K562 (cell line): ENCODE results near the gene LMX1B. TPM values are rescaled to one million over a fixed set of nuclear protein-coding genes. Genes with fewer than 3 reads are reported as not detected.

Experiments
- ATAC-seq: fragments of 200-7000 bp; cut with Tn5 transposase; 3 replicates; pipeline ENCODE4 v1.9.1; 2020; ENCODE audit warnings: moderate library complexity
- BruUV-seq: library from RNA; stranded (reverse); fragments of 400-500 nt; replicated peaks from 2 replicates; lab custom pipeline; 2021; lab: Mats Ljungman, UMichigan
- CTCF ChIA-PET: fragments of 300-600 bp; formaldehyde crosslinking; extraction: SDS; loops from one replicate; lab custom pipeline; 2021; ENCODE audit warnings: low intra/inter-chr PET ratio; lab: Yijun Ruan, JAX
- POLR2A ChIA-PET: fragments of 300-600, 350-650 bp; sonication (Branson Sonifier 250); formaldehyde crosslinking; extraction: SDS; loops from one replicate; lab custom pipeline; 2021; ENCODE audit warnings: antibody characterized with exemption, inconsistent platforms; lab: Yijun Ruan, JAX
- DNase-seq, 4 experiments: peaks; one replicate each; pipeline versions ENCODE4 v3.0.0 to v3.0.0-alpha.2; 2011 to 2018; ENCODE audit warnings: low spot score in 3 of 4, mixed read lengths in 3 of 4; ENCODE audit errors: extremely low read depth in 1 of 4
- FAIRE-seq: peaks from 2 replicates; lab custom pipeline; 2011; peaks lifted over from hg19 to GRCh38; lab: Jason Lieb, UNC
- H2AFZ ChIP-seq: 2 replicates; pipeline ENCODE4 v1.6.0; 2011; ENCODE audit warnings: low read depth, low read length, control low read depth, inconsistent platforms
- H3K27ac ChIP-seq: fragments of 200-600 bp; 3 replicates; pipeline ENCODE4 v1.8.0; 2011; ENCODE audit warnings: low read depth, mild to moderate bottlenecking, control low read depth, inconsistent platforms, low read length, moderate library complexity, mixed read lengths; ENCODE audit errors: extremely low read depth
- H3K27me3 ChIP-seq, 2 experiments: fragments of 300-600 bp in 1 of 2; 2 replicates in 1 of 2; 3 replicates in 1 of 2; pipeline versions ENCODE4 v1.6.0 to v1.8.0; 2011; ENCODE audit warnings: inconsistent platforms in 2 of 2, low read length in 2 of 2, mild to moderate bottlenecking in 1 of 2, mixed read lengths in 1 of 2, moderate library complexity in 1 of 2; ENCODE audit not compliant: control insufficient read depth in 2 of 2, insufficient read depth in 2 of 2
- H3K36me3 ChIP-seq: fragments of 300-600 bp; 3 replicates; pipeline ENCODE4 v1.8.0; 2011; ENCODE audit warnings: mild to moderate bottlenecking, low read length, inconsistent platforms; ENCODE audit not compliant: control insufficient read depth, insufficient read depth
- H3K4me1 ChIP-seq, 2 experiments: fragments of 200-600 bp in 1 of 2; replicated peaks in 1 of 2; 2 replicates in 1 of 2; 3 replicates in 1 of 2; pipeline versions ENCODE4 v1.5.1 to v1.8.0; 2011; ENCODE audit warnings: inconsistent platforms in 2 of 2, low read length in 2 of 2, mild to moderate bottlenecking in 1 of 2, mixed read lengths in 1 of 2, moderate library complexity in 1 of 2; ENCODE audit not compliant: control insufficient read depth in 2 of 2, insufficient read depth in 2 of 2
- H3K4me2 ChIP-seq: 2 replicates; pipeline ENCODE4 v1.6.1; 2011; ENCODE audit warnings: low read length, control low read depth, inconsistent platforms, mixed read lengths; ENCODE audit not compliant: insufficient read depth
- H3K4me3 ChIP-seq: fragments of 200-600 bp; sonication (generic), shearing (Covaris generic); 2 replicates; pipeline ENCODE4 v1.5.1; 2016; ENCODE audit warnings: control low read depth, inconsistent platforms
- H3K79me2 ChIP-seq: fragments of 200-600 bp; 3 replicates; pipeline ENCODE4 v1.8.0; 2011; ENCODE audit warnings: low read length, inconsistent platforms; ENCODE audit not compliant: control insufficient read depth, insufficient read depth
- H3K9ac ChIP-seq, 2 experiments: 2 replicates each; pipeline versions ENCODE4 v1.6.0 to v1.6.1; 2011; ENCODE audit warnings: low read depth in 2 of 2, low read length in 2 of 2, control low read depth in 1 of 2, inconsistent platforms in 1 of 2, mild to moderate bottlenecking in 1 of 2, mixed read lengths in 1 of 2; ENCODE audit not compliant: insufficient read depth in 1 of 2
- H3K9me1 ChIP-seq: one replicate; pipeline ENCODE4 v1.6.0; 2011; ENCODE audit warnings: inconsistent platforms, mild to moderate bottlenecking, low read length, moderate library complexity; ENCODE audit not compliant: control insufficient read depth, insufficient read depth
- H3K9me3 ChIP-seq: replicated peaks from 2 replicates; pipeline ENCODE4 v1.5.1; 2011; ENCODE audit warnings: low read depth, low read length, inconsistent platforms; ENCODE audit not compliant: control insufficient read depth, insufficient read depth
- H4K20me1 ChIP-seq: replicated peaks from 2 replicates; pipeline ENCODE4 v1.6.1; 2011; ENCODE audit warnings: low read length, inconsistent platforms, mixed read lengths; ENCODE audit not compliant: control insufficient read depth, insufficient read depth
- CHD1 ChIP-seq: fragments of 200-600 bp; sonication (generic); IDR thresholded peaks from one replicate; pipeline ENCODE4 v1.6.1; 2012; ENCODE audit warnings: mild to moderate bottlenecking, moderate library complexity, low read length, inconsistent platforms
- DMBX1 ChIP-seq: fragments of 250-450 bp; sonication (Bioruptor Pico); IDR thresholded peaks from 2 replicates; pipeline ENCODE4 v1.8.0; 2022; ENCODE audit warnings: inconsistent platforms, mild to moderate bottlenecking, moderate library complexity, borderline replicate concordance
- E2F6 ChIP-seq, 2 experiments: IDR thresholded peaks; 2 replicates each; pipeline ENCODE4 v1.6.1; 2011; ENCODE audit warnings: borderline replicate concordance in 1 of 2, control low read depth in 1 of 2, low read depth in 1 of 2, low read length in 1 of 2, mild to moderate bottlenecking in 1 of 2, mixed read lengths in 1 of 2, moderate library complexity in 1 of 2; ENCODE audit not compliant: insufficient read depth in 1 of 2, insufficient read length in 1 of 2, poor library complexity in 1 of 2, severe bottlenecking in 1 of 2; ENCODE audit errors: extremely low read depth in 1 of 2
- FIP1L1 ChIP-seq: fragments of 200-400 bp; formaldehyde crosslinking; IDR thresholded peaks from 2 replicates; pipeline ENCODE4 v1.6.1; 2018; ENCODE audit warnings: mild to moderate bottlenecking, low read depth, low read length; ENCODE audit not compliant: poor library complexity, severe bottlenecking
- FOXA3 ChIP-seq, 2 experiments: fragments of 450-650 bp in 1 of 2; sonication (generic) in 1 of 2; formaldehyde crosslinking; IDR thresholded peaks in 1 of 2; conservative IDR thresholded peaks in 1 of 2; 2 replicates each; pipeline versions ENCODE4 v1.4.0 to v1.8.0; 2020 to 2022; ENCODE audit warnings: mild to moderate bottlenecking in 2 of 2, missing genetic modification reagents in 1 of 2
- FOXJ2 ChIP-seq: fragments of 200-800 bp; sonication (Bioruptor generic); IDR thresholded peaks from 2 replicates; pipeline ENCODE4 v1.6.1; 2016; ENCODE audit warnings: missing genetic modification characterization, missing compliant biosample characterization
- IRF2 ChIP-seq: sonication (generic); formaldehyde crosslinking; IDR thresholded peaks from 2 replicates; pipeline ENCODE4 v1.8.1; 2022; ENCODE audit warnings: mild to moderate bottlenecking, missing genetic modification reagents
- MEF2A ChIP-seq: IDR thresholded peaks from 2 replicates; pipeline ENCODE4 v1.6.1; 2011; ENCODE audit warnings: low read depth, mild to moderate bottlenecking, low read length, moderate library complexity; ENCODE audit not compliant: control insufficient read depth
- MYNN ChIP-seq, 2 experiments: sonication (generic); formaldehyde crosslinking in 1 of 2; IDR thresholded peaks; 2 replicates each; pipeline versions ENCODE4 v1.5.0 to v1.6.1; 2016 to 2020; ENCODE audit warnings: antibody characterized with exemption in 1 of 2, missing genetic modification reagents in 1 of 2
- NR2C2 ChIP-seq, 2 experiments: fragments of 200-800 bp in 1 of 2; sonication (Bioruptor generic) in 1 of 2; sonication (generic) in 1 of 2; formaldehyde crosslinking in 1 of 2; IDR thresholded peaks; 2 replicates each; pipeline versions ENCODE4 v1.6.1 to v1.8.0; 2016 to 2022; ENCODE audit warnings: mild to moderate bottlenecking in 1 of 2, missing compliant biosample characterization in 1 of 2, missing genetic modification characterization in 1 of 2, missing genetic modification reagents in 1 of 2
- RBFOX2 ChIP-seq: fragments of 200-400 bp; formaldehyde crosslinking; IDR thresholded peaks from 2 replicates; pipeline ENCODE4 v1.6.1; 2017; ENCODE audit warnings: low read depth, mild to moderate bottlenecking, low read length, moderate library complexity
- RCOR1 ChIP-seq, 2 experiments: IDR thresholded peaks; 2 replicates each; pipeline ENCODE4 v1.6.1; 2012; ENCODE audit warnings: low read depth in 2 of 2, low read length in 2 of 2, borderline replicate concordance in 1 of 2, improper control_type of control experiment in 1 of 2
- THRAP3 ChIP-seq: fragments of 450-650 bp; IDR thresholded peaks from 2 replicates; pipeline ENCODE4 v1.6.1; 2016; ENCODE audit warnings: mild to moderate bottlenecking, inconsistent platforms, borderline replicate concordance
- ZNF384 ChIP-seq: IDR thresholded peaks from 2 replicates; pipeline ENCODE4 v1.6.1; 2012; ENCODE audit warnings: low read depth, low read length, improper control_type of control experiment
- ZNF766 ChIP-seq: fragments of 200-800 bp; sonication (Bioruptor generic); conservative IDR thresholded peaks from 2 replicates; pipeline ENCODE4 v1.6.1; 2016; ENCODE audit warnings: missing genetic modification characterization, missing compliant biosample characterization
- WGBS: fragments of 100-300 bp; shearing (Covaris generic); methylation state at CpG from one replicate; pipeline ENCODE4 v1.1.6; 2016; ENCODE audit warnings: low coverage, mixed read lengths; ENCODE audit not compliant: insufficient coverage; ENCODE audit errors: missing lambda C conversion rate; 5-methylcytosine and 5-hydroxymethylcytosine counted together
- in situ Hi-C: fragments of 300-500 bp; cut with MboI; formaldehyde crosslinking; loops from 4 replicates; pipeline ENCODE4 v1.15.0; 2018; ENCODE audit warnings: inconsistent platforms, mixed read lengths
- intact Hi-C: fragments of 100-400 bp; cut with micrococcal nuclease; formaldehyde crosslinking; loops from 2 replicates; pipeline ENCODE4 v1.14.2; 2022
- polyA plus RNA-seq, 8 experiments: library from polyadenylated mRNA; depleted of rRNA in 4 of 8; stranded (reverse) in 5 of 8; unstranded in 3 of 8; fragments of >200 nt; fragmentation: Nextera tagmentation in 2 of 8; fragmentation: Illumina TruSeq in 1 of 8; extraction: Ambion mirVana in 2 of 8; extraction: Trizol in 1 of 8; gene quantifications; 2 replicates each; pipeline versions ENCODE4 v1.2.1 to v1.2.3, GENCODE V29; 2011 to 2014; ENCODE audit warnings: inconsistent platforms in 1 of 8, missing spikeins in 1 of 8
- total RNA-seq, 7 experiments: library from RNA; depleted of rRNA in 6 of 7; stranded (reverse); fragments of >200 nt in 6 of 7; fragmentation: Illumina TruSeq in 2 of 7; extraction: Trizol in 2 of 7; gene quantifications; 2 replicates each; pipeline versions ENCODE4 v1.2.1 to v1.2.3, GENCODE V29; 2011 to 2021; ENCODE audit warnings: low replicate concordance in 1 of 7

LMX1B gene
- total and polyA plus RNA-seq, 9 of the 15 experiments (the other 6 are each of a cell fraction or from before 2014, with no cell fraction given) = not detected

DNA sequence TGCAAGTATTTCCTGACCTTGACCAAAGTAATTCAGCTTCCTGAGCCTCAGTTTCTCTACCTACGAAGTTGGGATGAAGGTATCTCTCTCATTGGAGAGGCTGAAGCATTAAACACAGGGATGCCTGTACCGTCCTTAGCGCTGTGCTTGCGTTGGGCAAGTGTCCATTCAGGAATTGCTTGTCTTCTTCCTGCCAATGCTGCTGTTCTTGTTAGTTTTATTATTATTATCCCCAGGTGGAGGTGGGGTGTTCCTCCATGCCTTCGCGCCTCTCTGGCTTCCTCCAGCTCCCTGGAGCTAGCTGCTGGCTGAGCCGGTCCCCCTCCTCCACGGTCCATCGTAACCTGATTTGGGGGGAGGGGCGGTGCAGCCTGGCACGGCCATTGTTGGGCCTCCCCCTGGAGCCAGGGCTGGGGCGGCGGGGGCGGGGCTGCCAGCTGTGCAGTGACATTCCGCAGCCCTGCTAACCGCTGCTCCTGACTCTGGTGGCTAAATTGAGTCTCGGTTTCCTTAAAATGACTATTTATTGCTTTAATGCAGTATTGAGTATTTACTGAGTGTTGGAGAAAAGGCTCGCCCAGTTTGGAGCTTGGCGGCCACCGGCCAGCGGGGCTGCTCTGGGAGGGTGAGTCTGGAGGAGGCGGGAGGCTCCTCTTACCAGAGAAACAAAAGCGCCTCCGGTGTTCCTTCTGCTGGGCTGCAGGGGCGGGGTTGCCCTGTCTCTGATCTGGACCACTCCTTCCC is 51.3 kb downstream of the LMX1B start:
- H3K9ac ChIP-seq = no peak overlapping the region
- H3K36me3 ChIP-seq = no peaks in the 10 kb centered on the region
- no peaks in the 10 kb centered on the region for H3K79me2 ChIP-seq
- peaks cover 10 to 51% of the 10 kb centered on the region in 2 experiments; a peak in 4 of 5 replicates for H3K27me3 ChIP-seq
- no peak overlapping the region for H3K4me2 ChIP-seq
- H4K20me1 ChIP-seq = peaks cover 6% of the 10 kb centered on the region; the same call in 1 of the 2 replicates
- H3K9me3 ChIP-seq = no peaks in the 10 kb centered on the region
- 2% methylated on average over 24 of the region's 25 CpGs for WGBS
- no peak overlapping the region for H2AFZ ChIP-seq
- DNase-seq = no peak
- FAIRE-seq = no peak
- TF ChIP-seq CHD1 = no peak
- TF ChIP-seq RBFOX2 = no peak
- TF ChIP-seq DMBX1 (CRISPR knock-in tag) = no peak
- TF ChIP-seq FOXJ2 (tag) = no peak
- no peak for TF ChIP-seq MYNN (IDR thresholded peaks at IDR 0.05)
- TF ChIP-seq MYNN (CRISPR knock-in tag; IDR thresholded peaks at IDR 0.05) = no peak
- TF ChIP-seq FIP1L1 = no peak
- no peak for TF ChIP-seq FOXA3 (CRISPR knock-in tag; conservative IDR thresholded peaks at IDR 0.05 in 1 of 2, IDR thresholded peaks at IDR 0.05 in 1 of 2)
- no peak for TF ChIP-seq THRAP3
- no peak for TF ChIP-seq IRF2 (CRISPR knock-in tag)
- no peak for TF ChIP-seq E2F6 (IDR thresholded peaks at IDR 0.05; ENCODE audit: borderline replicate concordance in 1 of 2, extremely low read depth in 1 of 2, insufficient read depth in 1 of 2, insufficient read length in 1 of 2, low read depth in 1 of 2, low read length in 1 of 2, poor library complexity in 1 of 2, severe bottlenecking in 1 of 2)
- no peak for TF ChIP-seq NR2C2 (CRISPR knock-in tag; IDR thresholded peaks at IDR 0.05)
- no peak for TF ChIP-seq NR2C2 (tag; IDR thresholded peaks at IDR 0.05)
- no peak for TF ChIP-seq MEF2A
- no peak for TF ChIP-seq ZNF766 (CRISPR knock-in tag)
- TF ChIP-seq RCOR1 (IDR thresholded peaks at IDR 0.05; ENCODE audit: borderline replicate concordance in 1 of 2, low read depth in 2 of 2, low read length in 2 of 2) = no peak
- TF ChIP-seq ZNF384 = no peak
- no peak for ATAC-seq
- H3K27ac ChIP-seq = no peak overlapping the region
- H3K4me1 ChIP-seq = peaks cover 0 to 24% of the 10 kb centered on the region in 2 experiments; a peak in 2 of 5 replicates
- BruUV-seq = no TSS peak
- intact Hi-C loops (no loop called here), in situ Hi-C loops (no loop called here)
- no peak overlapping the region for H3K4me3 ChIP-seq
- ChIA-PET CTCF (no interaction called here), POLR2A (interaction anchor here (0.8 to 1.3 kb wide), 2 partner anchors 24 to 142 kb away, joined by 3 to 5 read pairs; no protein-coding TSS in a partner anchor)
- no peaks in the 10 kb centered on the region for H3K9me1 ChIP-seq
